ENCODE results near the gene UNG.

DNA sequence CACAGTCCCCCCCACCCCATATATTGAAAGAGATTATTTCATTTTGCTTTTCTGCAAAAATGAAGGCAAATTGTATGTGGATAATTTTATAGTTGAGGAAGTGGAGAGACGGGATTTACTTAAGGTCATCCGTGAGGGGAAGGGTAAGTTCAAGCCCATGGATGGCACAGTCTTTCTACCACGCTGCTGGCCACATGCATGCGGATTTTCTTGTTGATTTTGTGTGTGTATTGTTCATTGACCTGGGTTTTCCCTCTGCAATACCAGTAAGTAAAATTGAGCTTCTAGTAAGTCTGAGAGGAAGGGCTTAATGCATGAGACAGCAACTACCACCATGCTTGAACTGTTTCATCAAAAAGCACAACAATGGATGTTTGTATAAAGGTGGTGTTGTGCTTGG lies 54.1 kb downstream of the UNG start:
- no peak for TF ChIP-seq POLR2A (IDR thresholded peaks at IDR 0.05)
- TF ChIP-seq, protein P1, sequence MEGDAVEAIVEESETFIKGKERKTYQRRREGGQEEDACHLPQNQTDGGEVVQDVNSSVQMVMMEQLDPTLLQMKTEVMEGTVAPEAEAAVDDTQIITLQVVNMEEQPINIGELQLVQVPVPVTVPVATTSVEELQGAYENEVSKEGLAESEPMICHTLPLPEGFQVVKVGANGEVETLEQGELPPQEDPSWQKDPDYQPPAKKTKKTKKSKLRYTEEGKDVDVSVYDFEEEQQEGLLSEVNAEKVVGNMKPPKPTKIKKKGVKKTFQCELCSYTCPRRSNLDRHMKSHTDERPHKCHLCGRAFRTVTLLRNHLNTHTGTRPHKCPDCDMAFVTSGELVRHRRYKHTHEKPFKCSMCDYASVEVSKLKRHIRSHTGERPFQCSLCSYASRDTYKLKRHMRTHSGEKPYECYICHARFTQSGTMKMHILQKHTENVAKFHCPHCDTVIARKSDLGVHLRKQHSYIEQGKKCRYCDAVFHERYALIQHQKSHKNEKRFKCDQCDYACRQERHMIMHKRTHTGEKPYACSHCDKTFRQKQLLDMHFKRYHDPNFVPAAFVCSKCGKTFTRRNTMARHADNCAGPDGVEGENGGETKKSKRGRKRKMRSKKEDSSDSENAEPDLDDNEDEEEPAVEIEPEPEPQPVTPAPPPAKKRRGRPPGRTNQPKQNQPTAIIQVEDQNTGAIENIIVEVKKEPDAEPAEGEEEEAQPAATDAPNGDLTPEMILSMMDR (IDR thresholded peaks at IDR 0.05): no peak
- no peak for TF ChIP-seq POLR2AphosphoS5 (IDR thresholded peaks at IDR 0.05)

Measured in breast epithelium (tissue), 3 donors.